NT2/D1 (cell line): ENCODE data around the gene CHCHD1.

Source experiments
- YY1 ChIP-seq: IDR thresholded peaks from 2 replicates; pipeline ENCODE4 v1.6.1; 2011; ENCODE audit not compliant: insufficient read length, insufficient read depth
- ZNF274 ChIP-seq: IDR thresholded peaks from 2 replicates; pipeline ENCODE4 v1.6.1; 2011; ENCODE audit warnings: mild to moderate bottlenecking, low read depth, low read length

- TF ChIP-seq YY1 (no peak), ZNF274 (no peak)
Measured at GRCh38 chr10:73758704-73759511, 22.9 kb upstream of the CHCHD1 start.
